ENCODE results near the gene TAF11L11.
"Not testable (repeated sequence)": the region's sequence is repeated elsewhere in the genome, so short reads cannot be mapped to it uniquely, and the experiment has no call there.

Gene TAF11L11

DNA sequence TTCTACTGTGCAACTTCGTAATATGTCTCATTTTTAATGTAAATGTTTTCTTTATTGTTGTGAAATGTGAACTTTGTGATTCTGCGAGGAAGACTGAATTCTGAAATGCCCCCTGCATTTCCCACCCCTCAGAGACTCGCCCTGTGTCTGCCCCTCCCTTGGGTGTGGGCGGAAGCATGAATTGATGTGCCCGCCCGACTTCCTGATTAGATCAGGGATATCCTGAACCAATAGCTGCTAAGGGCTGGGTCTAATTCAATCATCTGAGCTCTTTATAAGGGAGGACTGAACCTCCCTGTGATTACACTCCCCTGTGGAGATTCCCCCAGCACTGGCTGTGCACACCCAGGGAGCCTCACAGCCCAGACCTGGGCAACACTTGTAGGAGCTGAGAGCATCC, at the start of gene TAF11L11:
TSS of gene TAF11L11 (plus strand) at position 304 of the 400 bp plus-strand sequence.
- DNase-seq (ENCODE audit: low read depth in 2 of 2): not testable (repeated sequence)

DNA sequence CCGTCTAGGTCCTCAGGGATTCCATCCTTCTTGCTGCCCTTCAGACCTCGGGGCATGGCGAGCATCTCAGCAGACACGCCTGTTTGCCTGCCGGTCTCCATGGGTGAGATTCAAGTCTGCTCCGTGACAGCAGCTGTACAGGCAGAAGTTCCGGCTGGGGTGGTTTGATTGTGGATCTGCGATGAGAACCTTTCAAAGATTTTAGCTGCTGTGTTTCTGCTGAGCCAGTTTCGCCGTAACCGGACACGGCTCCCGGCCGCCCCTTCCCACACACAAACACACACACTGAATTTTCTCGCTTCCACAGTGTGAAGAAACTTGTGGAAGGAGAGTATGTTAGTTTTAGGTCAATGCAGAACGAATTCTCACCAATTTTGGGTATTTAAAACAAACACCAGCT, 18.3 kb upstream of the TAF11L11 start, which contains the start of gene TAF11L7:
TSS of gene TAF11L7 (minus strand) at position 101 of the 400 bp plus-strand sequence.
- not testable (repeated sequence) for DNase-seq (ENCODE audit: low read depth in 2 of 2)

DNA sequence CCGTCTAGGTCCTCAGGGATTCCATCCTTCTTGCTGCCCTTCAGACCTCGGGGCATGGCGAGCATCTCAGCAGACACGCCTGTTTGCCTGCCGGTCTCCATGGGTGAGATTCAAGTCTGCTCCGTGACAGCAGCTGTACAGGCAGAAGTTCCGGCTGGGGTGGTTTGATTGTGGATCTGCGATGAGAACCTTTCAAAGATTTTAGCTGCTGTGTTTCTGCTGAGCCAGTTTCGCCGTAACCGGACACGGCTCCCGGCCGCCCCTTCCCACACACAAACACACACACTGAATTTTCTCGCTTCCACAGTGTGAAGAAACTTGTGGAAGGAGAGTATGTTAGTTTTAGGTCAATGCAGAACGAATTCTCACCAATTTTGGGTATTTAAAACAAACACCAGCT, 13.1 kb upstream of the TAF11L11 start, which contains the start of gene TAF11L8:
TSS of gene TAF11L8 (minus strand) at position 101 of the 400 bp plus-strand sequence.
- DNase-seq (ENCODE audit: low read depth in 2 of 2): not testable (repeated sequence)

- DNase-seq (ENCODE audit: low read depth in 2 of 2): not testable (repeated sequence)
Observed at GRCh38 chr5:17594255-17594654, 9.7 kb upstream of the TAF11L11 start, which contains the start of gene TAF11L9. TAF11L9 (minus strand) TSS chr5:17594394.

GRCh38 chr5:17597728-17598127, 6.3 kb upstream of the TAF11L11 start, which contains the start of gene TAF11L10:
TAF11L10 (minus strand) TSS chr5:17597828.
- not testable (repeated sequence) for DNase-seq (ENCODE audit: low read depth in 2 of 2)

- no peak for DNase-seq (ENCODE audit: low read depth in 2 of 2)
Observed at GRCh38 chr5:17604951-17605350, 968 bp downstream of the TAF11L11 start.

DNA sequence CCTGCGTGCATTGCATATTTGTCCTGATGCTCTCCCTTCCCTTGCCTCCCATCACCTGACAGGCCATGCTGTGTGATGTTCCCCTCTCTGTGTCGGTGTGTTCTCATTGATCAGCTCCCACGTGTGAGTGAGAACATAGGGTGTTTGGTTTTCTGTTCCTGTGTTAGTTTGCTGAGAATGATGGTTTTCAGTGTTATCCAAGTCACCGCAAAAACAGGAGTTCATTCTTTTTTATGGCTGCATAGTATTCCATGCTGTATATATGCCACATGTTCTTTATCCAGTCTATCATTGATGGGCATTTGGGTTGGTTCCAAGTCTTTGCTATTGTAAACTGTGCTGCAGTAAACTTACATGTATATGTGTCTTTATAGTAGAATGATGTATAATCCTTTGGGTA, 3.5 kb downstream of the TAF11L11 start:
- not testable (repeated sequence) for DNase-seq (ENCODE audit: low read depth in 2 of 2)

GRCh38 chr5:17610092-17610491, 6.1 kb downstream of the TAF11L11 start, which contains the start of gene TAF11L12:
TAF11L12 (plus strand) TSS chr5:17610392.
- not testable (repeated sequence) for DNase-seq (ENCODE audit: low read depth in 2 of 2)

- DNase-seq (ENCODE audit: low read depth in 2 of 2): no peak
Observed at GRCh38 chr5:17614872-17615605, 11.1 kb downstream of the TAF11L11 start.

DNA sequence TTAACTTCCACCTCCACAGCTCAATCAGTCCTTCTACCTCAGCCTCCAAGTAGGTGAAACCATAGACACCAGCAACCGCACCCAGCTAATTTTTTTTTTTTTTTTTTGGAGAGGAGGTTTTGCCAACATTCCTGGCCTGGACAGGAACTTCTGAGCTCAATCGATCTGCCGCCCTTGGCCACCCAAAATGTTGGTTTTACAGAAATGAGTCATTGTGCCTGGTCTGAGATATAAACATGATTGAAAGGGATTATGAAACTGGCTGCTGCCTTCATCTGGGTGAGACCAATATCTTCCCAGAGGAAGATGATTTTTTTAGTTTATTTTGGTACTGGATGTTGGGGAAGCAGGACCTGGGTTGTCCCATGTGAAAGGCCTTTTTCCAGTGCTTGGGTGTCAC, 15.4 kb downstream of the TAF11L11 start:
- DNase-seq (ENCODE audit: low read depth in 2 of 2): no peak

- DNase-seq (ENCODE audit: low read depth in 2 of 2): no peak
Observed at GRCh38 chr5:17620627-17621026, 16.6 kb downstream of the TAF11L11 start.

DNA sequence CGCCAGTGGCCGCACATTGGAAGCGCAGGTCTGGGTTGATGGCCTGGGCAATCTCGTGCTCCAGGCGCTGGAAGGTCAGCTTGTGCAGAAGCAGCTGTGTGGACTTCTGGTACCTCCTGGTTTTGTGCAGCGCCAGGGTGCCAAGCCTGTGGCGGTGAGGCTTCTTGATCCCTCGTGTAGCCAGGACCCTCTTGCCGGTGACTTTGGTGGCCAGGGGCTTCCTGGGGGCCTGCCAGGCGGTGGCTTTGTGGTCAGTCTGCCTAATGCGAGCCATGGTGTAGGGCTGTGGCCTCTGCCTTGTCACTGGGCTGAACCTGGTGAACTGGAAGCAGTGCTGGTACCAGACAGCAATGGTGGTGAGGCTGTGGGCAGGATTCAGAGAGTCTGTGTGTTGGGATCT, 21.7 kb downstream of the TAF11L11 start:
- no peak for DNase-seq (ENCODE audit: low read depth in 2 of 2)

GRCh38 chr5:17631788-17632187, 27.8 kb downstream of the TAF11L11 start, which contains the start of gene TAF11L13:
TAF11L13 (plus strand) TSS chr5:17632088.
- not testable (repeated sequence) for DNase-seq (ENCODE audit: low read depth in 2 of 2)

GRCh38 chr5:17634160-17634559, 30.2 kb downstream of the TAF11L11 start, which contains the start of gene TAF11L14:
TAF11L14 (plus strand) TSS chr5:17634460.
- no peak for DNase-seq (ENCODE audit: low read depth in 2 of 2)

DNA sequence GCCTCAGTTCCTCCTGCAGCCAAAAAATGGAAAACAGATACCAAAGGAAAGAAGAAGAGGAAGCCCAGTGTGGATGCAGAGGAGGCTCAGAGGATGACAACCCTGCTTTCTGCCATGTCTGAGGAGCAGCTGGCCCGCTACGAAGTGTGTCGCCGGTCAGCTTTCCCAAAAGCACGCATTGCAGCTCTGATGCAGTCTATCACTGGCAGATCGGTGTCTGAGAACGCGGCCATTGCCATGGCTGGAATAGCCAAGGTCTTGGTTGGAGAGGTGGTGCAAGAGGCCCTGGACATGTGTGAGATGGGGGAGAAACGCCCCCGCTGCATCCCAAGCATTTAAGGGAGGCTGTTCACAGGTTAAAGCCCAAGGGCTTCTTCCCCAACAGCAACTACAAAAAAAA, 45.2 kb downstream of the TAF11L11 start:
- not testable (repeated sequence) for DNase-seq (ENCODE audit: low read depth in 2 of 2)

DNA sequence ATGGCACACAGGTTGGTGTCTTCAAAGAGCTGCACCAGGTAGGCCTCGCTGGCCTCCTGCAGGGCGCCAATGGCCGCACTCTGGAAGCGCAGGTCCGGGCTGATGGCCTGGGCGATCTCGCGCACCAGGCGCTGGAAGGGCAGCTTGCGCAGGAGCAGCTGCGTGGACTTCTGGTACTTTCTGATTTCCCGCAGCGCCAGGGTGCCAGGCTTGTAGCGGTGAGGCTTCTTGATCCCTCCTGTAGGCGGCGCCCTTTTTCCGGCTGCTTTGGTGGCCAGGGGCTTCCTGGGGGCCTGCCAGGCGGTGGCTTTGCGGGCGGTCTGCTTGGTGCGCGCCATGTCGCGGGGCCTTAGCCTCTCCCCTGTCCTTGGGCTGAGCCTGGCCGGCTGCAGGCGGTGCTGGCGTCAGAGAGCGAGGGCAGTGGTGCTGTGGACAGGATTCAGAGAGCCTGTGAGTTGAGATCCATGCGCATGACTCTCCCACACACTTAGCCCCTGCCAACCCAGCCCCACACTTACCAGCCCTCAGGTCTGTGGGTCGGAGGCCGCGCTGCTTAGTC, 51.3 kb downstream of the TAF11L11 start:
- DNase-seq (ENCODE audit: low read depth in 2 of 2): not testable (repeated sequence)

All from fibroblast of skin of left biceps (primary cell).